Natural killer cell (primary cell): Measurements from ENCODE around the gene EPG5. TPM values are rescaled to one million over a fixed set of nuclear protein-coding genes. Genes with fewer than 3 reads are reported as not detected.
"Not testable (repeated sequence)": the region's sequence is repeated elsewhere in the genome, so short reads cannot be mapped to it uniquely, and the experiment has no call there.

Source experiments
- ATAC-seq, 3 donors: fragments of 150-1000 bp in 2 of 3; fragments of 200-7000 bp in 1 of 3; cut with Tn5 transposase; 1 replicate in 1 of 3; 2 replicates in 2 of 3; pipeline ENCODE4 v1.10.0; 2021; ENCODE audit warnings: mild to moderate bottlenecking in 2 of 3, moderate library complexity in 2 of 3
- DNase-seq, 2 donors: peaks; one replicate each; pipeline versions ENCODE4 v3.0.0 to v3.0.0-alpha.2; 2013 to 2021; ENCODE audit warnings: mixed read lengths in 1 of 2
- H3K27ac ChIP-seq: one replicate; pipeline ENCODE4 v1.5.1; 2013; ENCODE audit warnings: mild to moderate bottlenecking, low read length
- H3K27me3 ChIP-seq: one replicate; pipeline ENCODE4 v1.6.1; 2013; ENCODE audit warnings: low read length; ENCODE audit not compliant: control insufficient read depth, insufficient read depth
- H3K36me3 ChIP-seq: one replicate; pipeline ENCODE4 v1.6.1; 2013; ENCODE audit warnings: low read length; ENCODE audit not compliant: control insufficient read depth, insufficient read depth
- H3K4me1 ChIP-seq: one replicate; pipeline ENCODE4 v1.6.1; 2013; ENCODE audit warnings: low read length; ENCODE audit not compliant: control insufficient read depth, insufficient read depth
- H3K4me3 ChIP-seq: one replicate; pipeline ENCODE4 v1.5.1; 2013; ENCODE audit warnings: low read length
- H3K9me3 ChIP-seq: one replicate; pipeline ENCODE4 v1.6.1; 2013; ENCODE audit warnings: low read length; ENCODE audit not compliant: control insufficient read depth, insufficient read depth
- H3K27ac Mint-ChIP-seq, 2 donors: one replicate each; pipeline ENCODE4 v1.8.0; 2022; ENCODE audit warnings: mild to moderate bottlenecking in 2 of 2, mixed read lengths in 2 of 2, moderate library complexity in 1 of 2
- H3K27me3 Mint-ChIP-seq, 2 donors: one replicate each; pipeline ENCODE4 v1.8.0; 2022; ENCODE audit warnings: low read depth in 2 of 2, mixed read lengths in 2 of 2
- H3K36me3 Mint-ChIP-seq: one replicate; pipeline ENCODE4 v1.8.0; 2022; ENCODE audit warnings: mixed read lengths
- H3K4me1 Mint-ChIP-seq, 2 donors: one replicate each; pipeline ENCODE4 v1.8.0; 2022; ENCODE audit warnings: mixed read lengths in 2 of 2
- H3K4me3 Mint-ChIP-seq: one replicate; pipeline ENCODE4 v1.8.0; 2022; ENCODE audit warnings: mild to moderate bottlenecking, moderate library complexity, mixed read lengths
- H3K9me3 Mint-ChIP-seq, 2 donors: one replicate each; pipeline ENCODE4 v1.8.0; 2022; ENCODE audit warnings: mixed read lengths in 2 of 2
- WGBS: methylation state at CpG from one replicate; pipeline ENCODE4 v1.1.7; 2013; ENCODE audit warnings: missing lambda C conversion rate; ENCODE audit not compliant: insufficient coverage; 5-methylcytosine and 5-hydroxymethylcytosine counted together
- intact Hi-C: fragments of 100-400 bp; cut with micrococcal nuclease; formaldehyde crosslinking; loops from one replicate; pipeline ENCODE4 v1.14.2; 2022
- total RNA-seq, 4 donors: library from RNA; stranded (reverse); fragments of 120-200 nt in 1 of 4; gene quantifications; one replicate each; pipeline versions ENCODE4 v1.2.3 to v1.2.4, GENCODE V29; 2013 to 2022
- TF ChIP-seq, protein P1 (sequence below): fragments of 200-600 bp; IDR thresholded peaks from one replicate; pipeline ENCODE4 v1.8.0; 2022; ENCODE audit warnings: antibody characterized with exemption

EPG5 gene
- total RNA-seq, 3 donors from 2014 or later (not counting 1 experiment from before 2014, with no cell fraction given): 81.3 to 133 (median 99.6) TPM

- H3K36me3 Mint-ChIP-seq: peaks cover 15% of the 10 kb centered on the region
- DNase-seq: no peak
- peaks cover 0 to 3% of the 10 kb centered on the region in 2 donors for H3K9me3 Mint-ChIP-seq
- Histone ChIP-seq H3K27me3 (no peaks in the 10 kb centered on the region), H3K27ac (no peak overlapping the region), H3K4me1 (peaks cover 2% of the 10 kb centered on the region), H3K9me3 (no peaks in the 10 kb centered on the region), H3K4me3 (no peak overlapping the region), H3K36me3 (no peaks in the 10 kb centered on the region)
- no peak overlapping the region for H3K27ac Mint-ChIP-seq
- intact Hi-C loops: no loop called here
- no peak for ATAC-seq
- 81% methylated on average over 3 of the region's 3 CpGs for WGBS
- no peak overlapping the region for H3K4me3 Mint-ChIP-seq
- peaks cover 19 to 23% of the 10 kb centered on the region in 2 donors for H3K27me3 Mint-ChIP-seq
- TF ChIP-seq, protein P1, sequence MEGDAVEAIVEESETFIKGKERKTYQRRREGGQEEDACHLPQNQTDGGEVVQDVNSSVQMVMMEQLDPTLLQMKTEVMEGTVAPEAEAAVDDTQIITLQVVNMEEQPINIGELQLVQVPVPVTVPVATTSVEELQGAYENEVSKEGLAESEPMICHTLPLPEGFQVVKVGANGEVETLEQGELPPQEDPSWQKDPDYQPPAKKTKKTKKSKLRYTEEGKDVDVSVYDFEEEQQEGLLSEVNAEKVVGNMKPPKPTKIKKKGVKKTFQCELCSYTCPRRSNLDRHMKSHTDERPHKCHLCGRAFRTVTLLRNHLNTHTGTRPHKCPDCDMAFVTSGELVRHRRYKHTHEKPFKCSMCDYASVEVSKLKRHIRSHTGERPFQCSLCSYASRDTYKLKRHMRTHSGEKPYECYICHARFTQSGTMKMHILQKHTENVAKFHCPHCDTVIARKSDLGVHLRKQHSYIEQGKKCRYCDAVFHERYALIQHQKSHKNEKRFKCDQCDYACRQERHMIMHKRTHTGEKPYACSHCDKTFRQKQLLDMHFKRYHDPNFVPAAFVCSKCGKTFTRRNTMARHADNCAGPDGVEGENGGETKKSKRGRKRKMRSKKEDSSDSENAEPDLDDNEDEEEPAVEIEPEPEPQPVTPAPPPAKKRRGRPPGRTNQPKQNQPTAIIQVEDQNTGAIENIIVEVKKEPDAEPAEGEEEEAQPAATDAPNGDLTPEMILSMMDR: no peak
- H3K4me1 Mint-ChIP-seq: peaks cover 7 to 11% of the 10 kb centered on the region in 2 donors
Measured at GRCh38 chr18:45820106-45820745, 146.9 kb downstream of the EPG5 start.

- ATAC-seq, H3K9me3 ChIP-seq, H3K4me3 ChIP-seq, H3K4me3 Mint-ChIP-seq, H3K9me3 Mint-ChIP-seq, H3K27ac ChIP-seq, intact Hi-C loops, H3K4me1 ChIP-seq, H3K36me3 ChIP-seq, H3K27me3 ChIP-seq, DNase-seq, H3K27ac Mint-ChIP-seq, H3K4me1 Mint-ChIP-seq: not testable (repeated sequence)
- WGBS: 80% methylated on average over 7 of the region's 8 CpGs
- peaks cover 15 to 23% of the 10 kb centered on the region in 2 donors for H3K27me3 Mint-ChIP-seq
- H3K36me3 Mint-ChIP-seq: peaks cover 15% of the 10 kb centered on the region
Measured at GRCh38 chr18:45818765-45819164, 148.4 kb downstream of the EPG5 start.

DNA sequence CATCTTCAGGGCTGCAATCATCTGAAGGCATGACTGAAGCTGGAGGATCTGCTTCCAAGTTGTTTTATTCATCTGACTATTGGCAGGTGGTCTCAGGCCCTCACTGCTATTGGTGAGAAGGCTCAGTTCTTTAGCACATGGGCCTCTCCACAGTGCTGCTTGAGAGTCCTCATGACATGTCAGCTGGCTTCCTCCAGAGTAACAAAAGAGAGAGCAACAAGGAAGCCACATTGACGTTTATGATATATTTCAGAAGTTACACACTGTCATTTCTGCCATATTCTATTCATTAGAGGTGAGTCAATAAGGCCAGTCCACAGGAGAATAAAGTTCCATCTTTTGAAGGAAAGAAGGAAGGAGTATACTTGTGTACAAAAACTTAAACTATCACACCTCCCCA is 149.6 kb downstream of the EPG5 start:
- Mint-ChIP-seq H3K27ac (no peak overlapping the region), H3K36me3 (peaks cover 15% of the 10 kb centered on the region)

GRCh38 chr18:45814733-45815132 is 152.4 kb downstream of the EPG5 start:
- H3K4me3 Mint-ChIP-seq, H3K9me3 ChIP-seq, H3K27ac Mint-ChIP-seq, DNase-seq, intact Hi-C loops, H3K27me3 ChIP-seq, H3K4me3 ChIP-seq, H3K36me3 Mint-ChIP-seq, H3K27ac ChIP-seq, H3K36me3 ChIP-seq, H3K4me1 ChIP-seq, ATAC-seq, H3K27me3 Mint-ChIP-seq, H3K9me3 Mint-ChIP-seq, H3K4me1 Mint-ChIP-seq: not testable (repeated sequence)

More for the DNA sequence above, 149.6 kb downstream of the EPG5 start:
- no peak for DNase-seq
- H3K9me3 ChIP-seq: no peaks in the 10 kb centered on the region
- no peaks in the 10 kb centered on the region for H3K4me1 ChIP-seq
- H3K36me3 ChIP-seq: no peaks in the 10 kb centered on the region
- Mint-ChIP-seq H3K27me3 (peaks cover 7 to 16% of the 10 kb centered on the region in 2 donors), H3K4me3 (no peak overlapping the region), H3K9me3 (peaks cover 0 to 3% of the 10 kb centered on the region in 2 donors), H3K4me1 (no peaks in the 10 kb centered on the region)
- intact Hi-C loops: no loop called here
- no peak overlapping the region for H3K27ac ChIP-seq
- no peak for ATAC-seq
- H3K4me3 ChIP-seq: no peak overlapping the region
- TF ChIP-seq, protein P1: no peak
- H3K27me3 ChIP-seq: no peaks in the 10 kb centered on the region
- WGBS: 63% methylated on average over 1 of the region's 1 CpG
